Measurements from ENCODE around the gene SPINDOC. TPM values are rescaled to one million over a fixed set of nuclear protein-coding genes. Genes with fewer than 3 reads are reported as not detected.

SPINDOC gene, protein sequence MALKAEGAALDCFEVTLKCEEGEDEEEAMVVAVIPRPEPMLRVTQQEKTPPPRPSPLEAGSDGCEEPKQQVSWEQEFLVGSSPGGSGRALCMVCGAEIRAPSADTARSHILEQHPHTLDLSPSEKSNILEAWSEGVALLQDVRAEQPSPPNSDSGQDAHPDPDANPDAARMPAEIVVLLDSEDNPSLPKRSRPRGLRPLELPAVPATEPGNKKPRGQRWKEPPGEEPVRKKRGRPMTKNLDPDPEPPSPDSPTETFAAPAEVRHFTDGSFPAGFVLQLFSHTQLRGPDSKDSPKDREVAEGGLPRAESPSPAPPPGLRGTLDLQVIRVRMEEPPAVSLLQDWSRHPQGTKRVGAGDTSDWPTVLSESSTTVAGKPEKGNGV
- total RNA-seq (2022) (71.2 and 72.1 TPM in 2 replicates), Bru-seq, nascent RNA (percentile 78 among the genes with signal in this experiment), BruChase-seq, experiment 1, labeled RNA remaining after a 2-hour chase (percentile 83 among the genes with signal in this experiment), BruChase-seq, experiment 2, labeled RNA remaining after a 6-hour chase (percentile 80 among the genes with signal in this experiment)
- long read RNA-seq, partial matches to known transcripts, result 1 of 4 reads
- long read RNA-seq, other reads (novel, unspliced or antisense), result 3 of 4 reads

DNA sequence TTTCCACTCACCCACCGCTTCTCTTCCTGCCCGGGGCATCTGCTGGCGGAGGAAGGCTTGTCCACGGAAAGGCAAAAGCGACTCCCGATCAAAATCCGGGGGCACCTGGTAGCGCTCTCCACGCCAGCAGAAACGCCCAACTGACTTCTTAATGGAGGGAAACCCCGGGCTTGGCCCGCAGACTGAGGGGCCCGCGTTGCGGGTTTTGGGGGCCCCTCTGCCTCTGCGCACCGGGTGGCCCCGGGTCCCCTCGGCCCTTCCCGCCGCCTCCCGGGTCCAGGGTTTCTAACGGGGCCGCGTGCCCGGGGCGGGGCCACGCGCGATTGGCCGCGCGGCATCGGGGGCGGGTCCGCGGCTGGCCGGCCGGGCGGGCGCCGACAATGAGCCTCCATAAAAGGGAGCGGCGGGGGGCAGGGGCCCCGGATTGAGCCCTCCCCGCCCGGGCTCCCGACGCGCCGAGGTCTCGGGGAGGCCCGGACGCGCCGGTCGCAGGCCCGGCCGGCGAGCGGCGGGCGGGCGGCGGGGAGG lies at the start of gene SPINDOC:
Gene SPINDOC (plus strand): TSS at position 422 of the 528 bp plus-strand sequence. CDS start 231 bp downstream, outside the sequence.
- POLR2A ChIA-PET, result no interaction called here

DNA sequence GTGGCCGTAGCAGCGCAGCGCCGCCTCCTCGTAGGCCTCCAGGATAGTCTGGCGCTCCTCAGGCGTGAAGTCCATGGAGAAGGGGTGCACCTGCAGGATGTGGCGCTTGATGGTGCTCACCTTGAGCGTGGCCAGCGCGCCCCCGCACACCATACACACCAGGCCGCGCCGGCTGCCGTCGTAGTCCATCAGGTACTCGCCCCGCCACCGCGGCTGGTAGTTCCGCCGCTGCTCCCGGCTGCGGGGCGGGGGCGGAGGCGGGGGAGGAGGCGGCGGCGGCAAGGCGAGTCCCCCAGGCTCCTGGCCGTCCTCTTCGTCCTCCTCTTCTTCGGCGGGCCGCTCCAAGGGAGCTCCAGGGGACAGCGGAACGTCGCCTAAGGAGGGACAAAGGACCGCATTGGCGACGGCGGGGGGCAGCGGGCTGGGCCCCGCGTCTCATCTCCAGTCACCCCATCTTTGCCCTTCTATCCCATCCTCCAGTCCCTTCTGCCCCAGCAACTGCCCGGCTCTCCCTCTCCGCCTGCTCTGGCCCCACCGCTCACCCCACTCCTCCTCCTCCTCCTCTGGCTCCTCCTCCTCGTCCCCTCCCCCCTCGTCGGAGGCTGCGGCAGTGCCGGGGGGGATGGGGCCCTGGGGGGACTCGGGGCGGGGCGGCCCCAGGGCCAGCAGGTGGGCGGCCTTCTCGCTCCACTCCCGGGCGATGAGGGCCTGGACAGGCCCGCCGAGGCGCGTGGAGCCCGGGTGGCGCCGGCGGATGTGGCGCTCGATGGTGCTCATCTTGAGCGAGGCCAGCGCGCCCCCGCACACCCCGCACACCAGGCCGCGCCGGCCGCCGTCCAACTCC lies 49.5 kb upstream of the SPINDOC start:
- no TSS peak for BruUV-seq (replicated peaks)
- DNase-seq, result no peak
- intact Hi-C loops (cut with micrococcal nuclease; ENCODE audit: unreplicated experiment), result no loop called here
- Mint-ChIP-seq H3K27ac (ENCODE audit: unreplicated experiment) (no peak overlapping the region), H3K9me3 (ENCODE audit: unreplicated experiment) (no peaks in the 10 kb centered on the region), H3K27me3 (ENCODE audit: insufficient read depth, unreplicated experiment) (no peaks in the 10 kb centered on the region), H3K4me1 (ENCODE audit: low read depth, unreplicated experiment) (peaks cover 26% of the 10 kb centered on the region), H3K36me3 (ENCODE audit: insufficient read depth, unreplicated experiment) (peaks cover 69% of the 10 kb centered on the region), H3K4me3 (ENCODE audit: unreplicated experiment) (no peak overlapping the region)
- Histone ChIP-seq H3K4me3 (ENCODE audit: low read depth, low read length) (no peak overlapping the region), H3K9me3 (no peaks in the 10 kb centered on the region), H3K4me1 (peaks cover 32% of the 10 kb centered on the region), H3K36me3 (ENCODE audit: control insufficient read depth, insufficient read depth, low read length) (peaks cover 5% of the 10 kb centered on the region), H3K27me3 (replicated peaks; ENCODE audit: control insufficient read depth, insufficient read depth, low read length) (no peaks in the 10 kb centered on the region)
- ChIA-PET POLR2A (no interaction called here), CTCF (no interaction called here)
- TF ChIP-seq CTCF (IDR thresholded peaks at IDR 0.05; ENCODE audit: insufficient read depth in 1 of 2, low read depth in 1 of 2, low read length in 1 of 2, severe bottlenecking in 1 of 2, unreplicated experiment in 1 of 2), result no peak

More for the DNA sequence above, at the start of gene SPINDOC:
- no peaks in the 10 kb centered on the region for H3K27me3 Mint-ChIP-seq (ENCODE audit: insufficient read depth, unreplicated experiment)
- CTCF ChIA-PET, result interaction anchor here (1.0 kb wide), 1 partner anchor 59 kb away, joined by 3 read pairs; no protein-coding TSS in a partner anchor
- peaks cover 34% of the 10 kb centered on the region for H3K36me3 Mint-ChIP-seq (ENCODE audit: insufficient read depth, unreplicated experiment)
- Histone ChIP-seq H3K4me3 (ENCODE audit: low read depth, low read length) (peak within 1 kb of the TSS; percentile 89), H3K36me3 (ENCODE audit: control insufficient read depth, insufficient read depth, low read length) (no peaks in the 10 kb centered on the region; the same call in 1 of the 2 replicates), H3K4me1 (peaks cover 7% of the 10 kb centered on the region; the same call in 1 of the 2 replicates), H3K9me3 (no peaks in the 10 kb centered on the region), H3K27me3 (replicated peaks; ENCODE audit: control insufficient read depth, insufficient read depth, low read length) (no peaks in the 10 kb centered on the region)
- H3K27ac Mint-ChIP-seq (ENCODE audit: unreplicated experiment), result peak within 1 kb of the TSS; percentile 72
- no peak for TF ChIP-seq CTCF (IDR thresholded peaks at IDR 0.05; ENCODE audit: insufficient read depth in 1 of 2, low read depth in 1 of 2, low read length in 1 of 2, severe bottlenecking in 1 of 2, unreplicated experiment in 1 of 2)
- BruUV-seq (replicated peaks), result no TSS peak
- H3K4me1 Mint-ChIP-seq (ENCODE audit: low read depth, unreplicated experiment), result peaks cover 30% of the 10 kb centered on the region
- H3K4me3 Mint-ChIP-seq (ENCODE audit: unreplicated experiment), result peak within 1 kb of the TSS; percentile 84
- peak; percentile 77 to 90 for DNase-seq
- intact Hi-C loops (cut with micrococcal nuclease; ENCODE audit: unreplicated experiment), result loop anchor here (1.0 kb wide), 1 partner anchor 45 kb away; the partner anchor contains the start of gene ZFTA
- no peaks in the 10 kb centered on the region for H3K9me3 Mint-ChIP-seq (ENCODE audit: unreplicated experiment)

GRCh38 chr11:63764340-63764678 lies 48.9 kb upstream of the SPINDOC start:
- Mint-ChIP-seq H3K9me3 (ENCODE audit: unreplicated experiment) (no peaks in the 10 kb centered on the region), H3K27me3 (ENCODE audit: insufficient read depth, unreplicated experiment) (no peaks in the 10 kb centered on the region), H3K4me1 (ENCODE audit: low read depth, unreplicated experiment) (peaks cover 26% of the 10 kb centered on the region), H3K4me3 (ENCODE audit: unreplicated experiment) (no peak overlapping the region), H3K36me3 (ENCODE audit: insufficient read depth, unreplicated experiment) (peaks cover 63% of the 10 kb centered on the region), H3K27ac (ENCODE audit: unreplicated experiment) (peak overlapping the region; percentile 80)
- no peaks in the 10 kb centered on the region for H3K27me3 ChIP-seq (replicated peaks; ENCODE audit: control insufficient read depth, insufficient read depth, low read length)
- POLR2A ChIA-PET, result no interaction called here
- no peaks in the 10 kb centered on the region for H3K9me3 ChIP-seq
- peaks cover 5% of the 10 kb centered on the region for H3K36me3 ChIP-seq (ENCODE audit: control insufficient read depth, insufficient read depth, low read length)
- intact Hi-C loops (cut with micrococcal nuclease; ENCODE audit: unreplicated experiment), result no loop called here
- DNase-seq, result no peak
- H3K4me3 ChIP-seq (ENCODE audit: low read depth, low read length), result no peak overlapping the region
- BruUV-seq (replicated peaks), result no TSS peak
- CTCF ChIA-PET, result no interaction called here
- no peak for TF ChIP-seq CTCF (IDR thresholded peaks at IDR 0.05; ENCODE audit: insufficient read depth in 1 of 2, low read depth in 1 of 2, low read length in 1 of 2, severe bottlenecking in 1 of 2, unreplicated experiment in 1 of 2)
- H3K4me1 ChIP-seq, result peaks cover 32% of the 10 kb centered on the region
